Central memory CD4-positive, alpha-beta T cell (primary cell): Measurements from ENCODE around the gene ATP2C2.
"Not testable (repeated sequence)": the region's sequence is repeated elsewhere in the genome, so short reads cannot be mapped to it uniquely, and the experiment has no call there.

Experiments used
- DNase-seq: peaks from one replicate; pipeline ENCODE4 v3.0.0; 2022

The ATP2C2 gene

DNA sequence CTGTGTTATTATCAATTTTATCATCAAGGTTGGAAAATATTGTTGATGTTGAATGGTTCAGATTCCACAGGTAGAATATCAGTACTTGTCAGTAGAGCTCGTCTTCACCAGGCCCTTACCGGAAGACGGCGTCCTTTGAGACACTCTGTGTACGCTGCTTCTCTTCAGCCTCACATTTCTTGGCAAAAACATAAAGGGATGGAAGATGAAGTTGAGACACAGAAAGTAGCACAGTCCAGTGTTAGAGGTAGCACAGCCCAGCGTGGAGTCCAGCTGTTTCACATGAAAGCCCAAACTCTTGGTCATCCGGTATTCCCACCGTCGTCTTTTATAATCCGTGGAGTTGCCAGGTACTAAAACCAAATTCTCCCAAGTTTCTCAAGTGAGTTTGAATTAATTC, 30.4 kb downstream of the ATP2C2 start:
- DNase-seq = no peak

DNA sequence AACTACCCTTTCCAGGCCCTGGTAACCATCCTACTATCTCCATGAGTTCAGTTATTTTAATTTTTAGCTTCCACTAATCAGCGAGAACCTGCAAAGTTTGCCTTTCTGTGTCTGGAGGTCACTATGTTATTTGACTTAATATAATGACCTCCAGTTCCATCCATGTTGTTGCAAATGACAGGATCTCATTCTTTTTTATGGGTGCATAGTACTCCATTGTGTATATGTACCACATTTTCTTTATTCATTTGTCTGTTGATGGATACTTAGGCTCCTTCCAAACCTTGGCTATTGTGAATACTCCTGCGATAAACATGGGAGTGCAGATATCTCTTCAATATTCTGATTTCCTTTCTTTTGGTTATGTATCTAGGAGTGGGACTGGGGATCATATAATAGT, 31.6 kb downstream of the ATP2C2 start:
- DNase-seq = not testable (repeated sequence)

DNA sequence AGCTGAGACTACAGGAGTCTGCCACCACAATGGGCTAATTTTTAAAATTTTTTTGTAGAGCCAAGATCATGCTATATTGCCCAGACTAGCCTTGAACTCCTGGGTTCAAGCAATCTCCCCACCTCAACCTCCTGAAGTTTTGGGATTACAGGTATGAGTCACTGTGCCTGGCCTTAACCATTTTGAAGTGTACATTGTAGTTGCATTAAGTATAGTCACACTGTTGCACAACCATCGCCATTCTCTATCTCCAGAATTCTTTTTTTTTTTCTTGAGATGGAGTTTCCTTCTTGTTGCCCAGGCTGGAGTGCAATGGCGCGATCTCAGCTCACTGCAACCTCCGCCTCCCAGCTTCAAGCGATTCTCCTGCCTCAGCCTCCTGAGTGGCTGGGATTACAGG, 35.1 kb downstream of the ATP2C2 start:
- not testable (repeated sequence) for DNase-seq

DNA sequence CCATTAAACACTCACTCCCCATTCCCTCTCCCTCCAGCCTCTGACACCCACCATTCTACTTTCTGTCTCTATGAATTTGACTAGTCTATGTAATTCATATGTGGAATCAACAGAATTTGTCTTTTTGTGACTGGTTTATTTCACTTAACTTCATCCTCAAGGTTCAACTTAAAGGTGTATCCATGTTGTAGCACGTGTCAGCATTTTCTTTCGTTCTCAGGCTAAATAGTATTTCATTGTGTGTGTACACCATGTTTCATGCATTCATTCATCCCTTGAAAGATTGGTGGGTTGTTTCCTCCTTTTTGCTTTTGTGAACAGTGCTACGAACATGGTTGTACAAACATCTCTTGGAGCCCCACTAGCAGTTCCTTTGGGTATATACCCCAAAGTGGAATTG, 36.0 kb downstream of the ATP2C2 start:
- no peak for DNase-seq

DNA sequence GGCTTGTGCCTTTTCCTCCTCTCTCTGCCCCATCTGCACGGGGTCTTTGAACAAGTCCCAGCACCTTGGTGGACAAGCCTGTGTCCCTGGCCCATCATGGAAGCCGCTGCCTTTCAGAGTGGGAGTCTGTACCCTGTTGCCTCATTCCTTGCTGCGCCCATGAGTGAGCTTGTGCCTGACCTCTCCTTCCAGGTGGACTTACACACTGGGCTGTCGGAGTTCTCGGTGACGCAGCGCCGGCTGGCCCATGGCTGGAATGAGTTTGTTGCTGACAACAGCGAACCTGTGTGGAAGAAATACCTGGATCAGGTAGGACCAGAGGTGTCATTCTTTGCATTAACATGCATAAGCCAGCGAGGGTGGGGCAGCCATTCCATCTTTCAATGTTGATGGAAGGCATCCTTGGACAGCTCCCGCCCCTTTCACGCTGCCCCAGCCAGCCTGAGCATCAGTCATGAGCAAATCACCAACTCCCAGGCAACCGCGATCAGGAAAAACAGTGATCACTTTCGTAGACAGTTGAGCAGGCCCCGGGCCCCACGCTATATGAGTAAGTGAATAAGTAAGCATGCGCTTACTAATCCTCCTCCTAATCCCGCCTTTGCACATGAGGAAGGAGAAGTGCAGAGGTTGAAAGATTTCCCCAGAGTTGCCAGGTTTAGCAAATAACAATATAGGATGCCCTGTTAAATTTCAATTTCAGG, 36.8 kb downstream of the ATP2C2 start:
- DNase-seq = no peak

DNA sequence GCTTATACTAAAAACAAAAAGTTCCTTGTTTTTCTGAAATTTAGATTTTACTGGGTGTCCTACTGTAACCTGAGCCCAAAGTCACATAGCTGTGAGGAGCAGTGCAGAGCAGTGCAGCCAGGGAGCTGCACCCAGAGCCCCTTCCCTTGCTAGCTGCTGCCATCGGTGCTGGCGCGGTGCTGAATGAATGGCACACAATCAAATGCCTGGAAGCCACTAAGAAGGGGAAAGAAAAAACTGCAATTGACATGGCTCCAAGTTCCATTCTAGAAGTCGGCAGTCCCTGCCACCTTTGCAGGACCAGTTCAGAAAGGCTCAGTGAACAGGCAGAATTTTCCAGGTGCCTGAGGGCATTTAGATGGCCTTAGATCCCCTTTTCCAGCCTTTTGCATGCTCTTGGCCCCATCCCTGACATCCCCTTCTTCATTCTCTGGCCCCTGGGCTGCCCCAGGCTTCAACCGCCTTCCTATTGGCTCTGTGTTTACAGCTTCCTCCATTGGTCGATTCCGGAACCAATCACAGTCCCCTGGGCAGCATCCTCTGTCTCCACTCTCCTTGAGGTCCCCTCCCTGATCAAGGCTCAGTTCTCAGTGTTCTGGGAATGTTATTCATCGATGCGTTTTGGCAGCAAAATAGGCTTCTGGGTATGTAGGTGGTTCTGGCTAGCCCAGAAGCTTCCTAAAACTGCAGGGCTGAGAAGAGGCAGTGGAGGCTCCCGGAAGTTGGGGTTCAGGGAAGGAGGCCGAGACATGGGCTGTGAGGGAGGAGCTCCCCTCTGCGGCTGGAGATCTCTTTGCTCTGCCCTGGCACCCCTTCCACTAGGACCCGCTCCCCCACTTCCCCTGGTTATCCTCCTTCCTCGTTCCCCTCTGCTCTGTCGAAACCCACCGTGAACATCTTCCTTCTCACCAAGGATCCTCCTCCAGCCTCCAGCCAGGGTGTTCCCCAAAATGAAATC, 37.9 kb downstream of the ATP2C2 start:
- no peak for DNase-seq

DNA sequence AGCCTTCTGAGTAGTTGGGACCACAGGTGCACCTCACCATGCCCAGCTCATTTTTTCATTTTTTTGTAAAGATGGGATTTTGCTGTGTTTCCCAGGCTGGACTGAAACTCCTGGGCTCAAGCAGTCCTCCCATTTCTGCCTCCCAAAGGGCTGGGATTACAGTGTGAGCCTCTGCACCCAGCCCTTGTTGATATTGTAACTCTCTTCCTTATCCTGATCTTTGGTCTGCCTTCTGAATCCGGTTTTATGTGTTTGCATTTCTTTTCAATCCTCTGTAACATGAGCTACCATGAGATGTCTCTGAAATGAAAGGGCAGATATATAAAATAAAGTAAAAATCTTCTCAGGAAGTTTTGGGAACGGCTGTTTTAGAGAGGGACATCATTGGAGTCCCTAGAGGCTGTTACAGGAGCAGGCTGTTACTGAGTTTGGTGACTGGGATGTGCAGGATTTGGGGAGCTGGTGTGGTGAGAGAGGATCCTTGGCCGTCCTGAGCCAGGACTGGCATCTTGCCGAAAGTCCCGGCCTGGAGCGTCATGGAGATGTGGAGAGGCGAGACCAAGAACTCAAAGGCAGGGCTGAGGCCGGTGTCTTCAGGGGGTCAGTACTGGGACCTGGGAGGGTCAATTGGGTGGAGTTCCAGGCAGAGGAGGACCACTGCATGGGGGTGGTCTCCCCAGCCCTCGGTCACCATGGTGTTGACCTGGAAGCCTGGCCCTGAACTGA, 39.4 kb downstream of the ATP2C2 start:
- DNase-seq = no peak

DNA sequence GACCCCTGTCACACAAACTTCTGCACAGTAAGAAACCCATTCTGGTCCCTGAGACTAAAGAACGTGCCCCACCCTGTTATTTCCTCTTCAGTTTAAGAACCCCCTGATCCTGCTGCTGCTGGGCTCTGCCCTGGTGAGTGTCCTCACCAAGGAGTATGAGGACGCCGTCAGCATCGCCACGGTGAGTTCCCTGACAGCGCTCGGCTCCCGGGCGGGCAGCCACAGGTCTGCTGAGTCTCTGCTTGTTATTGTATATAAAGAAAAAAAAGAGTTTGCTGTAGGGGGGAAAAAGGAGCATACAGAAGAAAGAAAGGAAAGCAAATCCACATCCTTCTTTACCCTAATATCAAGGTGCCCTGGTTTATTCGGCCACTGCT, 40.0 kb downstream of the ATP2C2 start:
- DNase-seq = no peak

DNA sequence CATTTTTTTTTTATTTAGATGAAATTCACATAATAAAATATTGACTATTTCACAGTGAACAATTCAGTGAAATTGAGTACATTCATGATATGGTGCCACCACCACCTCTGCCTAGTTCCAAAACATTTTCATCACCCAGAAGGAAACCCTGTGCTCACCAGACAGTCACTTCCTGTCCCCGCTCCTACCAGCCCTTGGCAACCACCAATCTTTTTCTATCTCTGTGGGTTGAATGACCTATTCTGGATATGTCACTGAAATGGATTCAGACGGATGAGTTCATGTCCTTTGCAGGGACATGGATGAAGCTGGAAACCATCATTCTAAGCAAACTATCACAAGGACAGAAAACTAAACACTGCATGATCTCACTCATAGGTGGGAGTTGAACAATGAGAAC, 40.5 kb downstream of the ATP2C2 start:
- no peak for DNase-seq

DNA sequence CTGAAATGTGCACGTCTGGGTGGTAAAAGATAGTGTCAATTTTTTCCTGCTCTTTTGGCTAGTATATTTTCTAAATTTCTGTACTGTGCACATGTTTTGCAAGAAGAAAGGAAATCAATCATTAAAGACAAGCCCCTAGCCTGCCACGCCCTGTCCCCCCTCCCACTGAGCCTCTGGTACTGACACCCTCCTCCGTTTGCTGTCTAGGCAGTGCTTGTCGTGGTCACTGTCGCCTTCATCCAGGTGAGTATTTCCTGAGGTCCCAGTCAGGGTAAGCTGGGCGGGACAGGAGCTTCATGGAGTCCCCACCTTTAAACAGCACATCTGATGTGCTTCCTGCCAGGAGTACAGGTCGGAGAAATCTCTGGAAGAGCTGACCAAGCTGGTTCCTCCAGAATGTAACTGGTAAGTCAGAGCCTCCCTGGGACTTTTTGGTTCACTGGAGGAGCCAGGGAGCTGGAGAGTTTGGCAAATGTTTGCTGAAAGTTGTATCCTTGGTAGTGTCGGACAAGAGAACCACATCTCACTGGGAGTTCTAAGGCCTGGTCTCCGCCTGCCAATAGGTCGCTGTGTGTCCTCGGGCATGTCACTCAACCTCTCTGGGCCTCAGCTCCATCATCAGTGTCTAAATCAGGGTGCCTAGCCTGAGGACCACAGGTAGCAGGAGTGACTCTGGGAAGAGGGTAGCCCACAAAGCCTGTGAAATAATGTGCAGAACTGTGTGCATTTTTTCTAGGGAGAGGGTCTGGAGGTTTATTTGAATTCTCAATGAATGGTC, 42.2 kb downstream of the ATP2C2 start:
- DNase-seq = no peak

DNA sequence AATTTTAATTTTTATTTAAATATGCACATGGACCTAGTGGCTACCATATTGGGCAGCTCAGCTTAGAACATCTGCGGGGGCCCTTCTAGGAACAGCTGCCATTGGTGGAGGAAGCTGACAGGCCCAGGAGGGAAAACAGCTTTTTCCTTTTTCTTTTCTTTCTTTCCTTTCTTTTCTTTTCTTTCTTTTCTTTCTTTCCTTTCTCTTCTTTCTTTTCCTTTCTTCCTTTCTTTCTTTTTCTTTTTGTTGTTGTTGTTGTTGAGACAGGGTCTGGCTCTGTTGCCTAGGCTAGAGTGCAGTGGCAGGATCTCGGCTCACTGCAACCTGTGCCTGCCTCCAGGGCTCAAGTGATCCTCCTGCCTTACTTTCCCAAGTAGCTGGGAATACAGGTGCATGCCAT, 43.4 kb downstream of the ATP2C2 start:
- no peak for DNase-seq

DNA sequence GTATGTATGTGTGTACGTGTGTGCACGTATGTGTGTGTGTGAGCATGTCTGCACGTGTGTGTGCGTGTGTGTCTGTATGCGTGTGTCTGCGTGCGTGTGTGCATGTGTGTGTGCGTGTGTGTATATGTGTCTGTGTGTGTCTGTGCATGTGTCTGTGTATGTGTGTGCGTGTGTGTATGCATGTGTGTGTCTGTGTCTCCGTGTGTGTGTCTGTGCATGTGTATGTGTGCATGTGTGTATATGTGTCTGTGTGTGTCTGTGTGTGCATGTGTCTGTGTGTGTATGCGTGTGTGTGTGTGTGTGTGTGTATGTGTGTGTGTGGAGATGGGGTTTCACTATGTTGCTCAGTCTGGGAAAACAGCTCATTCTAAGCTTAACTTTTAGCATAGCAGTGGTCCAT, 43.9 kb downstream of the ATP2C2 start:
- no peak for DNase-seq

DNA sequence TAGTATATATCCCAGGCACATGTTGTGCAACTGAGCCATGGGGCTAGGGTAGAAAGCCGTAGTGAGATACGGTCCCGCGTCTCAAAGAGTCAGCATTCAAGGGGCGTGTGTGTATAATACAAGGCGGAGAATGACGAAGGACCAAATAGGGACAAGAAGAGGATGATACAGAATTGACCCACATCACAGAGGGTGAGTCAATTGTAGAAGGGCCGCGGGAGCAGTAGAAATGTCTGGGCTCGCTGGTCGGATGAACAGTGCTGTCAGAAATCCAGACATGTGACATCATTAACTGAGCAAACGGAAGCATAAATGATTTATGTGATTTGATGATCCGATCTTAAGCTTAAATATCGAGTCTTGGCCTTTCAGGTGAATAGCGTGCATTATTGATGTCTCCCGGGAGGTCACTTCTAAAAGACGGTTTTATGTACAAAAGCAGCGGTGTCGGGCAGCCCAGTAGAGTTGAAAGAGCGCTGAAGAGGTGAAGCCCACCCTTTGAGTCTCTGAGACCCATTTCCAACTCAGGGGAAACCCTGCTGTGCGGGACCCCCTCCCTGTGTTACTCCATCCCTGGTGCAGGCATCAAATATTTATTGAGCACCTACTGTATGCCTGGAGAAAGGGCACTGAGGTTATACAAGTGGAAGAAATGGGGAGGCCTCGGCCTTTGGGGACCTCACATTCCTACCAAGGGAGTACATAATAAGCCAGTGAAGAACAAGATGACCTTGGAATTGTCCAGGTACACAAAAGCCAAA, 45.1 kb downstream of the ATP2C2 start:
- DNase-seq = no peak

DNA sequence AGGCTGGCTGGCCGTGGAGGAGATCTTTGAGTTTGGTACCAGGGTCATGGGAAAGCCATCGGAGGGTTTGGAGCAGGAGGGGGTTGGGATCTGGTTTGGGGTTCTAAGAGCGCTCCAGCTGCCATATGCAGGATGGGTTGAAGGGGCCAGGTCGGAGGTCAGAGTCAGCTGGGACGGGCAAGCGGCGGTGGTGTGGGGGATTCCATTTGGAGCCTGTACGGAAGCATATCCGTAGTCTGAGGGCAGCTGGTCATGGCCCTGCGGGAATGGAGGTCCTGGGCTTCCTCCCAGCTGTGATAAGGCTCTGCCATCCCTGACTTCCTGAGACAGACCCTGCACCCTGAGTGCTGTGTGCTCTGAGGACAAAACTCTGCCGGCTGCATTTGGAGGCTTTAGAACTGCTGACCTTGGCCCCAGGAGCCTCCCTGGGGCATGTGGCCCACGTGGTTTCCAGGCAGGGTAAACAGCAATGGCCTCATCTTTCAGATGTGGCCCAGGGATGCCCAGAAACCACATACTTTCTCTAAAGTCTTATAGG, 46.5 kb downstream of the ATP2C2 start:
- no peak for DNase-seq

DNA sequence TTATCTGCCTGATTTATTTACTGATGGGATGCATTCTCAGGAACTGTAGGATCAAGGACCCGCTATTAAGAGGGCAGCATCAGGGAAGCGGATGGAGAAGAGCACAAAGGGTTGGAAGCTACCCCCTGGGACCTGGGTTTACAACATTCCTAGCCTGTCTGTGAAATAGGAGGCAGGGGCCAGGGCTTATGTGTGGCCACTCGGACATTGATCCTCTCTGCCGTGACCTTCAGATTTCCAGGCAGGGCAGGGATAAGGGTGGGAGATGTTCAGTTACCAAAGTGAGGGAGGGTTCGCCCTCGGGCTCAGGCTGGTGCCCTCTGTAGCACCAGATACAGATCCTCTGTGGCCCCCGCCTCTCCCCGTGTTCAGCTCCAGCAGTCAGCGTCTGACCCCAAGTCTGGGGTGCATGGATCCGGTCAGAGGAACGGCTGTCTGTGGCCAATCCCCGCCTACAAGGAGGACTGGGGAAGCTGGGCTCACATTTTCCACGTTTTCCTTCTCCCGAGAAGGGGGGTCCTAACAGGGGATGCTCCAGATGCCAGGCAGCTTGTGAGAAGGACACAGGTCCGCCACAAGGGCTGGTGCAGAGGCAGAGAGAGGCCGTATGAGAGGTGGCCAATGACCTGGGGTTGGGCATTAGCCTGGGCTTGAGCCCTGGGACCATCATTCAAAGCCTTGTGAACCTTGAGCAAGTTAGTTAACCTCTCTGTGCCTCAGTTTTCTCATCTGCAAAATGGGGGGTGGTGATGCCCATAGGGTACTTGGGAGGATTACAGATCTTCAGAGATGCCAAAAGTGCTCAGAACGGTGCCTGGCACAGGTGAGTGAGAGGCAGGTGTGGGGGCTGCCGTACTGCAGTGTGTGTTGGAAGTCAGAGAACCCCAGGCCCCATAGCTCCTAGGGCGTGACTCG, 48.3 kb downstream of the ATP2C2 start:
- DNase-seq = no peak

DNA sequence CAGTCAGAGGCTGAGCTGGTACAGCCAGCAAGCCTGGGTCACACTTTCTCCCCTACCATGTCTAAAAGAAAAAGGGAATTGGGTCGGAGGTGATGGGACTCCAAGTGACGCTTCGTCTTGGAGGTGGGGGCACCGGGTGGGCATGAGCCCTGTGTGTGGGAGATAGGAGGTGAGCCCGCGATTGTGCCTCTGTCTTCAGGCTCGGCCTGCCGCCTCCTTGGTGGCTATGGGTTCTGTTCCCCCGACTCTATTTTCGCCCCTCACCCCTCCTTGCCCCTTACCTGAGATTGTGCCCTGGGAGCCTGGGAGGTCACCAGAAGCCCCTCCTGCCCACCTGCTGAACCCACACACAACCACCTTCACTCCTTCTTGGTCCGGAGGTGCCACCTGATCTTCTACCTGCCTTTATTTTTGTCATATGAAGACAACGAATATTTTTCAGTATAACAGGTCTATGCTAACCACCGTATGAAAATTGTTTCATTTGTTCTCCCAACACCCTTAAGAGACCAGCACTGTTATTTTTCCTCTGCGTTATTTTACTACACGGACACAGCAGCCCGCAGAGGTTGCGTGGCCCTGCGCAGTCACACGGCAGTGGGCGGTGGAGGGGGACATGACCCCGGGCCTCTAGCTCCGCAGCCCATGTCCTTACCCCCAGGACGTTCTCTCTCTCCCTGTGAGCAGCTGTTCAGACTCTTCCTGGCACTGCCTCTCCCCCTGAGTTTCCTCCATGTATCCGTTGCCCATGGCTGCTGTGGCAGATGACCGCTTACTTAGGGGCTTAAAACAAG, 49.9 kb downstream of the ATP2C2 start:
- DNase-seq = no peak

DNA sequence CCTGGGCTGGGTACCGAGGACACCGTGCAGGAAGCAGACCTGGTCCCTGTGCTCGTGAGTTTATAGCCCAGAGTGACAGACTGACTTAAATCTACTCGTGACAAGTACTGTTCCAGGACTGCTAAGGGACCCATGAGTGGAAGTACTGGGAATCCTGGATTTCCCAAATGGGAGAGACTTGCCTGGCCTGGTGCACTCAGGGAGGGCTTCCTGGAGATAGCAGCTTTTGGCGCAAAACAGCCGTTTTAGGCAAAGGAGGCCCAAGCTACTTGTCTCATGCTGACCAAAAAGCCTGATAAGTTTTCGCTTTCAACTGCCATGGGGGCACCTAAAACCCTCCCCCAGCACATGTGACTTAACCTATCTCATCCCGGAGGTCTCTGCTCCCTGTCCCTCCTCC, 51.4 kb downstream of the ATP2C2 start:
- no peak for DNase-seq

DNA sequence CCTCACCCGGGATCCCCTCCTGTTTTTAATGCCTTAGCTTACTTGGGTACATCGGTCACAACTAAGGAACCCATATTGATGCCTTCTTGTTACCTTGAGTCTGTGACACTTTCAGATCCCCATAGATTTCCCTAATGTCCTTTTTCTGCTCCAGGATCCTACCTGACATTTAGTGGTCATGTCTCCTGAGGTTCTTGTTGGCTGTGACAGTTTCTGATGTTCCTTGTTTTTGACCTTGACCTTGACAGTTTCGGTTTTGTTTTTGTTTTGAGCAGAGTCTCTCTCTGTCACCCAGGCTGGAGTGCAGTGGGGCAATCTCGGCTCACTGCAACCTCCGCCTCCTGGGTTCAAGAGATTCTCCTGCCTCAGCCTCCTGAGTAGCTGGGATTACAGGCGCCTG, 52.2 kb downstream of the ATP2C2 start:
- not testable (repeated sequence) for DNase-seq

DNA sequence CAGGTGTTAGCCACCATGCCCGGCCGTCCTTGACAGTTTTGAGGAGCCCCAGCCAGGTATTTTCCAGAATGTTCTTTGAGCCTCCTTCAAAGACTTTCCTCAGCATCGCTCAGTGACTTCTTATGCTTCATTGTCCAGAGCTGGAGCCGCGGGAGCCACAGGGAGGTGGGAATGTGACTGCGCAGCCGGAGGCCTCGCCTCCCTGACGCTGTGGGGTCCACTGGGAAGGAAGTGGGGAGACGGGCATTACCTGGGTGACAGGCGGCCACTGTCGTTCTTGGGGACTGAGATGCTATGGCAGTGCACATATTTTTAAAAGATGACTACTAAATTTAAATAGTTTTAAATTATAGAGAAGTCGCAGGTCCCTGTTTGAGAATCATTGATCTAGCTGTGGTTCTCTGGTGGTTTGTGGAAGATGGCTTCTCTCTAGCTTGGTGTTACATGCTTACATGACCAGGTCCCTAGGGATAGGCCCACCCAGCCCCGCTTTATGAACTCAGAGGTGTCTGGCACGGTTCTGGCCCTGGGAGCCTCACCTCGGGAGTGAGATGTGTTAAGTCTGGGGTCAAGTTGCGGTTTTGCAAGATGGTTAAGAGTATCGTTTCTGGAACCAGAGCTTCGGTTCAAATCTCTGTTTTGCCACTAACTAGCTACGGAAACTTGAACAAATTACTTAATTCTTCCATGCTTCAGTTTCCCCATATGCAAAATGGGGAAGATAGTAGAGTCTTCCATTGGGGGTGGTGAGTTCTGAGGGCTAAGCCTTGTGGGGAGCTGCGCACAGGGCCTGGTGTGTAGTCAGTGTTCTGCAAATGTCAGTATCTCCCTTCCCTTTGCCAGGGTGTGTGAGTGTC, 53.0 kb downstream of the ATP2C2 start:
- DNase-seq = no peak
